CD4-positive, CD25-positive, alpha-beta regulatory T cell (primary cell): ENCODE measurements around the gene CA7. TPM values are rescaled to one million over a fixed set of nuclear protein-coding genes. Genes with fewer than 3 reads are reported as not detected.

Source experiments
- ATAC-seq, 2 donors: fragments of 150-1000 bp; cut with Tn5 transposase; one replicate each; pipeline ENCODE4 v1.10.0; 2021; ENCODE audit warnings: low read depth in 2 of 2, moderate number of reproducible peaks in 2 of 2, moderate library complexity in 1 of 2
- DNase-seq, 3 donors: peaks; one replicate each; pipeline versions ENCODE4 v3.0.0 to v3.0.0-alpha.2; 2012 to 2022; ENCODE audit warnings: mixed read lengths in 1 of 3
- H3K27ac ChIP-seq: one replicate; pipeline ENCODE4 v1.7.0; 2013; ENCODE audit warnings: mild to moderate bottlenecking, low read length; ENCODE audit not compliant: insufficient read depth, poor library complexity, severe bottlenecking
- H3K27me3 ChIP-seq: one replicate; pipeline ENCODE4 v1.7.0; 2013; ENCODE audit warnings: low read length; ENCODE audit not compliant: control insufficient read depth, insufficient read depth
- H3K36me3 ChIP-seq: one replicate; pipeline ENCODE4 v1.7.0; 2013; ENCODE audit warnings: mild to moderate bottlenecking, low read length, moderate library complexity; ENCODE audit not compliant: control insufficient read depth, insufficient read depth
- H3K4me1 ChIP-seq: 2 replicates; pipeline ENCODE4 v1.7.0; 2013; ENCODE audit warnings: mild to moderate bottlenecking, low read length; ENCODE audit not compliant: insufficient read depth, control insufficient read depth, poor library complexity, severe bottlenecking
- H3K4me3 ChIP-seq: one replicate; pipeline ENCODE4 v1.7.0; 2013; ENCODE audit warnings: low read depth, mild to moderate bottlenecking, low read length, moderate library complexity
- H3K9me3 ChIP-seq, 2 experiments: 1 replicate in 1 of 2; 2 replicates in 1 of 2; pipeline ENCODE4 v1.7.0; 2013; ENCODE audit warnings: low read length in 2 of 2, mild to moderate bottlenecking in 1 of 2, moderate library complexity in 1 of 2; ENCODE audit not compliant: control insufficient read depth in 2 of 2
- H3K27ac Mint-ChIP-seq, 3 donors: one replicate each; pipeline ENCODE4 v1.8.0; 2020 to 2022; ENCODE audit warnings: mild to moderate bottlenecking in 3 of 3, mixed read lengths in 3 of 3, moderate library complexity in 2 of 3
- H3K27me3 Mint-ChIP-seq: one replicate; pipeline ENCODE4 v1.8.0; 2022; ENCODE audit warnings: mild to moderate bottlenecking, mixed read lengths
- H3K36me3 Mint-ChIP-seq: one replicate; pipeline ENCODE4 v1.8.0; 2020; ENCODE audit warnings: mixed read lengths
- H3K4me1 Mint-ChIP-seq, 4 donors: one replicate each; pipeline ENCODE4 v1.8.0; 2020 to 2022; ENCODE audit warnings: mixed read lengths in 4 of 4, mild to moderate bottlenecking in 1 of 4
- H3K4me3 Mint-ChIP-seq, 4 donors: one replicate each; pipeline ENCODE4 v1.8.0; 2020 to 2022; ENCODE audit warnings: mild to moderate bottlenecking in 4 of 4, mixed read lengths in 4 of 4, moderate library complexity in 3 of 4
- H3K9me3 Mint-ChIP-seq, 7 donors: one replicate each; pipeline ENCODE4 v1.8.0; 2020 to 2022; ENCODE audit warnings: mixed read lengths in 7 of 7, mild to moderate bottlenecking in 3 of 7, moderate library complexity in 2 of 7
- polyA plus RNA-seq, 4 donors: library from polyadenylated mRNA; unstranded; fragments of 300-500 nt; fragmentation: Illumina TruSeq; gene quantifications; one replicate each; pipeline ENCODE4 v1.2.3, GENCODE V29; 2021
- total RNA-seq: library from RNA; stranded (reverse); gene quantifications from one replicate; pipeline ENCODE4 v1.2.3, GENCODE V29; 2022

The CA7 gene
- total and polyA plus RNA-seq, 5 donors from 2014 or later, result not detected

DNA sequence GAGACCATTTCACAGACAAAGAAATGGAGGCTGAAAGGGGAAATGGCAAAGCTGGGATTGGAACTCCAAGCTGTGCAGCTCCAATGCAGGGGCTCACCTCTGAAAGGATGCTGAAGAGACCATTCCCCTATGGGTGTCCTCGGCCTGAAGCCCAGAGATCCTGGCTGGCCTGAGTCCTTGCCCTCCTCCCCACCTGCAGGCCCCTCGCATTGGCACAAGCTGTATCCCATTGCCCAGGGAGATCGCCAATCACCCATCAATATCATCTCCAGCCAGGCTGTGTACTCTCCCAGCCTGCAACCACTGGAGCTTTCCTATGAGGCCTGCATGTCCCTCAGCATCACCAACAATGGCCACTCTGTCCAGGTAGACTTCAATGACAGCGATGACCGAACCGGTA is 2.6 kb downstream of the CA7 start:
- Mint-ChIP-seq H3K27me3 (peaks cover 44% of the 10 kb centered on the region), H3K4me1 (peaks cover 0 to 9% (median 3%) of the 10 kb centered on the region in 4 donors), H3K4me3 (no peak overlapping the region), H3K27ac (no peak overlapping the region), H3K9me3 (peaks cover 0 to 2% (median 0%) of the 10 kb centered on the region in 7 donors), H3K36me3 (no peaks in the 10 kb centered on the region)
- Histone ChIP-seq H3K36me3 (no peaks in the 10 kb centered on the region), H3K4me1 (peaks cover 10% of the 10 kb centered on the region), H3K27ac (no peak overlapping the region), H3K27me3 (peaks cover 10% of the 10 kb centered on the region), H3K4me3 (no peak overlapping the region), H3K9me3 (no peaks in the 10 kb centered on the region)
- no peak for DNase-seq
- ATAC-seq, result no peak

- Histone ChIP-seq H3K4me3 (no peak overlapping the region), H3K36me3 (no peaks in the 10 kb centered on the region), H3K9me3 (no peaks in the 10 kb centered on the region), H3K4me1 (peaks cover 10% of the 10 kb centered on the region), H3K27ac (no peak overlapping the region), H3K27me3 (peaks cover 9% of the 10 kb centered on the region)
- H3K27ac Mint-ChIP-seq, result no peak overlapping the region
- H3K27me3 Mint-ChIP-seq, result peaks cover 40% of the 10 kb centered on the region
- H3K4me1 Mint-ChIP-seq, result peaks cover 0 to 9% (median 3%) of the 10 kb centered on the region in 4 donors
- no peak for DNase-seq
- peaks cover 0 to 2% (median 0%) of the 10 kb centered on the region in 7 donors for H3K9me3 Mint-ChIP-seq
- no peak overlapping the region for H3K4me3 Mint-ChIP-seq
- no peaks in the 10 kb centered on the region for H3K36me3 Mint-ChIP-seq
- ATAC-seq, result no peak
Observed at GRCh38 chr16:66847533-66848067, 3.4 kb downstream of the CA7 start.

DNA sequence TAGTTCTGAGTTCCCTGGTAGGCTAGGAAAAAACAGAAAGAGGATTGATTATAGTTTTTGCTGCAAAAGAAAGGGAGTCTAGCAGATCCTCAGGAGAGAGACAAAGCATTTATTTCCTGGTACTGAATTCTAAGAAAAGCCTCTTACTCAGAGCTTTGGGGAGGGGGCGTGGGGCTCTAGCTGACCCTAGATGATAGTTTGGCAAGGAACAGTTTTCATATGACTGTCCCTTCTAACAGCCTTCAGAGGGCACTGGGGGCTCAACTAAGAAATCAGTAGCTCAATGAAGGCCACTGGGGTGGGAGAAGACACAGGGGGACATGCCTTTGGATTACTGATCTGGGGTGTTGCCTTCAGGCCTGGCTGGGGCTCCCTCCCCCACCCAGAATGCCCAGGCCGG is 4.0 kb downstream of the CA7 start:
- Mint-ChIP-seq H3K4me1 (peaks cover 0 to 9% (median 3%) of the 10 kb centered on the region in 4 donors), H3K36me3 (no peaks in the 10 kb centered on the region), H3K9me3 (peaks cover 0 to 2% (median 0%) of the 10 kb centered on the region in 7 donors), H3K27ac (no peak overlapping the region), H3K27me3 (peaks cover 34% of the 10 kb centered on the region), H3K4me3 (no peak overlapping the region)
- ATAC-seq (no peak), DNase-seq (no peak)
- Histone ChIP-seq H3K4me1 (peaks cover 10% of the 10 kb centered on the region), H3K36me3 (no peaks in the 10 kb centered on the region), H3K4me3 (no peak overlapping the region), H3K27me3 (peaks cover 6% of the 10 kb centered on the region), H3K9me3 (no peaks in the 10 kb centered on the region), H3K27ac (no peak overlapping the region)

DNA sequence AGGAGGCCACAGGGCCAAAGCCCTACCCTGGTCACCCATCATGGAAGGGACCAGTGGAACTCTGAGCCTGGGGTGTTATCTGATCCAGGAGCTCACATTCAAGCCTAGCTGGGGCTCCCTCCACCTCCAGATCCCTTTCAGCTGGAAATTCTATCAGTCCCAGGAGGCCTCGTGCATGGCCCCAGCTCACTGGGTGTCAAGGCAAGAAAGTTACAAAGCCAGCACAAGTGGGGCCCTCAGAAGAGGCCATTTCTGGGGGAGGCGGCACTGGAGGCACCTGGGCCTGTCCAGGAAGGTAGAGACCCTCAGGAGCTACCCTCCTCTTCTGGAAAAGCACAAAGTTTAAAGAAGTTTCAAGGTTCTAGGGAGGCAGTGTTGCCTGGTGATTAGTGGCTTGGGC is 4.8 kb downstream of the CA7 start:
- H3K27me3 Mint-ChIP-seq, result peaks cover 26% of the 10 kb centered on the region
- H3K9me3 ChIP-seq, result no peaks in the 10 kb centered on the region
- no peak overlapping the region for H3K4me3 ChIP-seq
- H3K27ac Mint-ChIP-seq, result no peak overlapping the region
- no peaks in the 10 kb centered on the region for H3K36me3 Mint-ChIP-seq
- H3K27me3 ChIP-seq, result peaks cover 2% of the 10 kb centered on the region
- peaks cover 0 to 3% (median under 1%) of the 10 kb centered on the region in 4 donors for H3K4me1 Mint-ChIP-seq
- no peak overlapping the region for H3K27ac ChIP-seq
- H3K4me1 ChIP-seq, result peaks cover 10% of the 10 kb centered on the region
- no peak for ATAC-seq
- H3K9me3 Mint-ChIP-seq, result no peaks in the 10 kb centered on the region
- no peak overlapping the region for H3K4me3 Mint-ChIP-seq
- DNase-seq, result no peak
- H3K36me3 ChIP-seq, result no peaks in the 10 kb centered on the region

DNA sequence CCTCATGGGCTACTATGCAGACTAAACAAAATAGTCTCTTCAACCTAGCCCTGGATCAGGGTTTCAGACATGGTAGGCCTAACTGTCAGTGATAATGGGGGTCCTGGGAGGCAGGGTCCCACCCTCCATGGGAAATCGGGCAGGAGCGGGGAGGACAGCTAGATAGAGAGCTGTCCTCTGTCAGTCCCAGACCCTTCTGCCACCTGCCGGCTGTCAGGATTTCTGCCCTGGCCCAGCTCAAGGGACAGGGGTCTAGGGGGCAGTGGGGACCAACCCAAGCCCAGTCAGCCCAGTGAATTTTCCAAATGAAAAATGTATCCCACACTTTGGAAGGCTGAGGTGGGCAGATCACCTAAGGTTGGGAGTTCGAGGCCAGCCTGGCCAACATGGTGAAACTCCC is 5.3 kb downstream of the CA7 start:
- no peak overlapping the region for H3K4me3 ChIP-seq
- no peak overlapping the region for H3K27ac ChIP-seq
- Mint-ChIP-seq H3K36me3 (no peaks in the 10 kb centered on the region), H3K9me3 (no peaks in the 10 kb centered on the region), H3K4me3 (no peak overlapping the region), H3K27me3 (peaks cover 25% of the 10 kb centered on the region), H3K4me1 (peaks cover 0 to 3% (median 0%) of the 10 kb centered on the region in 4 donors), H3K27ac (no peak overlapping the region)
- H3K36me3 ChIP-seq, result no peaks in the 10 kb centered on the region
- H3K4me1 ChIP-seq, result peaks cover 5% of the 10 kb centered on the region
- DNase-seq (no peak), ATAC-seq (no peak)
- H3K27me3 ChIP-seq, result peaks cover 2% of the 10 kb centered on the region
- no peaks in the 10 kb centered on the region for H3K9me3 ChIP-seq

DNA sequence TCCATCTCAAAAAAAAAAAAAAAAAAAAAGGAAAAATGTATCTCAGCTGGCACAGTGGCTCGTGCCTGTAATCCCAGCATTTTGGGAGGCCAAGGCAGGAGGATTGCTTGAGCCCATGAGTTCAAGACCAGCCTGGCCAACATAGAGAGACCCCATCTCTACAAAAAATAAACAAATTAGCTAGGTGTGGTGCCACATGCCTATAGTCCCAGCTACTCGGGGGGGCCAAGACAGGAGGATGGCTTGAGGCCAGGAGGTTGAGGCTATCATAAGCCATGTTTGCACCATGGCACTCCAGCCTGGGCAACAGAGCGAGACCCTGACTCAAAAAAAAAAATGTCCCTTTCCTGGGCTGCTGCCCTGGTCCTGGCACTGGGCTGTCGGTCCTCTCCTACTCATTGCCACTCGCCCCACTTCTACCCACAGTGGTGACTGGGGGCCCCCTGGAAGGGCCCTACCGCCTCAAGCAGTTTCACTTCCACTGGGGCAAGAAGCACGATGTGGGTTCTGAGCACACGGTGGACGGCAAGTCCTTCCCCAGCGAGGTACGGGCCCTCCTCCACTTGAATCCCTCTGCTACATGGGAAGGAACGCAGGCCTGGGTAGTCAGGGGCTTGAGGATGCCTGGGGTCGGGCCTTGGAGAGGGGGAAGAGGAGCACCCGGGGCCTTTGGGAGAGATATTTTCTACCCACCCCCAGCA is 6.1 kb downstream of the CA7 start:
- H3K27me3 Mint-ChIP-seq, result peaks cover 20% of the 10 kb centered on the region
- no peak for DNase-seq

GRCh38 chr16:66851166-66851964 is 7.2 kb downstream of the CA7 start:
- no peak overlapping the region for H3K27ac Mint-ChIP-seq
- Histone ChIP-seq H3K9me3 (no peaks in the 10 kb centered on the region), H3K27ac (no peak overlapping the region), H3K36me3 (no peaks in the 10 kb centered on the region), H3K4me1 (no peaks in the 10 kb centered on the region), H3K27me3 (peaks cover 2% of the 10 kb centered on the region), H3K4me3 (no peak overlapping the region)
- no peak for DNase-seq
- H3K36me3 Mint-ChIP-seq, result no peaks in the 10 kb centered on the region
- no peak for ATAC-seq
- H3K4me3 Mint-ChIP-seq, result no peak overlapping the region
- H3K27me3 Mint-ChIP-seq, result peaks cover 9% of the 10 kb centered on the region
- no peaks in the 10 kb centered on the region for H3K9me3 Mint-ChIP-seq
- no peaks in the 10 kb centered on the region for H3K4me1 Mint-ChIP-seq

More for the DNA sequence above, 6.1 kb downstream of the CA7 start:
- Histone ChIP-seq H3K4me3 (no peak overlapping the region), H3K9me3 (no peaks in the 10 kb centered on the region), H3K27me3 (peaks cover 2% of the 10 kb centered on the region), H3K4me1 (no peaks in the 10 kb centered on the region), H3K36me3 (no peaks in the 10 kb centered on the region), H3K27ac (no peak overlapping the region)
- H3K9me3 Mint-ChIP-seq, result no peaks in the 10 kb centered on the region
- no peaks in the 10 kb centered on the region for H3K36me3 Mint-ChIP-seq
- H3K4me1 Mint-ChIP-seq, result peaks cover 0 to 2% (median 0%) of the 10 kb centered on the region in 4 donors
- H3K27ac Mint-ChIP-seq, result no peak overlapping the region
- ATAC-seq, result no peak
- H3K4me3 Mint-ChIP-seq, result no peak overlapping the region
